Stimulated activated CD4-positive, alpha-beta T cell treated with anti-CD3 and anti-CD28 coated beads, Interleukin-2, amount 100 ng/mL, for 4 hours (primary cell): Measurements from ENCODE around the gene EXD3.
"Not testable (repeated sequence)": the region's sequence is repeated elsewhere in the genome, so short reads cannot be mapped to it uniquely, and the experiment has no call there.

Experiments
- DNase-seq: peaks from one replicate; pipeline ENCODE4 v3.0.0-alpha.2; 2020; ENCODE audit warnings: low read depth

The EXD3 gene

DNA sequence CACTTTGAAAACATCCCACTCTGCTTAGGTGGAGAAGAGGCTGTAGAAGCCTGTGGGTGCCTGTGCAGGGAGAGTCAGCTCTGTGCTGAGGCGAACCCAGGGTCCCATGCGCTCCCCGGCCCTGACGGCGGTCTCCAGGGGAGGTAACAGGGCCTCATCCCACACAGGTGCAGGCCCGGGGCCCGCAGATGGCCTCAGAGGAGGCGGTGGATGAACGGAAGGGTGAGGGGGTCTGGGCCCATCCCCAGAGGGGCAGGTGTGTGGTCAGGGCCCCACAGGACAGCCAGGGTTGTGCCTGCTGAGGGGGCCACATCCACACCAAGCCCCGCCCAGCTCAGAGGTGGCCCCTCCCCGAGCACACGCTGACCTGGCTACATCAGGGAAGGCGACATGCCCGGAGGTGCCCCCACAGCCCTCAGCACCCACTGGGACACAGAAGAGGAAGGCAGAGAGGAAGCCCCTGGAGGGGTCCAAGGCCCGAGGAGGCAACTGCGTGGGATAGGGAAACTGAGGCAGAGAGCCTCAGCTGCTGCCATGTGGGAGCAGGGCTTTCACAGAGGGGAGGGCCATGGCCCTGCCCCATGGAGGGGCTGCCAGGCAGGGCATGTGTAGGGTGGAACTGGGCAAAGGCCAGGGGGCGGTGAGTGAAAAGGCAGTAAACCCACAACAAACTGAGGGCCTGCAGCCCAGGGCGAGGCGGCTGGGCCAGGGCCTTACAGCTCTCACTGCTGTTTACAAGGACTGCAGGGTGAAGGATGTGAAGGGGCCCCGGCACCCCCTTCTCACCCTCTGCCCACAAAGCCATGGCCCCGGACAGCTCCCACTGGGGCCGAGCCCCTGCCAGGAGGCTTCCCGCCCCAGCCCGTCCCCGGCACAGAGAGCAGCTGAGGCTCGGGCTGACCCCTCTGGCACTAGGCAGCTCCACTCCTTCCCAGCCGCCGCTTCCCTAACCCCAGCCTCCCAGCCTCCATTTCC is 29.5 kb downstream of the EXD3 start:
- DNase-seq = no peak

DNA sequence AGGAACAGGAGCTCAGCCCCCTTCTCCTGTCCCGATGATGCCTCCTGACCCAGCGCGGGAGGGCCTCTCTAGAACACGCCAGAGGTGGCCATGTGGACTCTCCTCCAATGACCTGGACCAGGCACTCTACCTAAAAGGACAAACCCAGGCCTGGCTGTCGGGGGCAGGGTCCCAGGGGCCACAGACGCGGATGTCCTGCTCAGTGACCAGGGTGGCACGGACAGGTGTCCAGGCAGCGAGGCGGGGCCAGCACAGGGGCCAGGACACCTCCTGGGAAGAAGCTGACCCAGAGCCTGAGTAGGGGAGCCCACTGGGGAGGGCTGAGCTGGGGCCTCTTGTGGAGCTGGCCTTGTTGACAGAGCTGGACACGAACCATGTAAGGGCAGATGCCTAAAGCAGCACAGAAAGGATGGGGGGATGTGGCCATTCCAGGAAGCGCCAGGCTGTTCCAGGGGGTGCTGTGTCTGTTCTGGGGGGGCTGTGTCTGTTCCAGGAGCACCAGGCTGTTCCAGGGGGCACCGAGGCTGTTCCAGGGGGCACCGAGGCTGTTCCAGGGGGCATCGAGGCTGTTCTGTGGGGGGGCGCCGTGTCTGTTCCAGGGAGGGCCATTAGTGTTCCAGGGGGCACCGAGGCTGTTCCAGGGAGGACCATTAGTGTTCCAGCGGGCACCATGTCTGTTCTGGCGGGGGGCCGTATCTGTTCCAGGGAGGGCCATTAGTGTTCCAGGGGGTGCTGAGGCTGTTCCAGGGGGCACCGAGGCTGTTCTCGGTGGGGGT is 30.5 kb downstream of the EXD3 start:
- no peak for DNase-seq

DNA sequence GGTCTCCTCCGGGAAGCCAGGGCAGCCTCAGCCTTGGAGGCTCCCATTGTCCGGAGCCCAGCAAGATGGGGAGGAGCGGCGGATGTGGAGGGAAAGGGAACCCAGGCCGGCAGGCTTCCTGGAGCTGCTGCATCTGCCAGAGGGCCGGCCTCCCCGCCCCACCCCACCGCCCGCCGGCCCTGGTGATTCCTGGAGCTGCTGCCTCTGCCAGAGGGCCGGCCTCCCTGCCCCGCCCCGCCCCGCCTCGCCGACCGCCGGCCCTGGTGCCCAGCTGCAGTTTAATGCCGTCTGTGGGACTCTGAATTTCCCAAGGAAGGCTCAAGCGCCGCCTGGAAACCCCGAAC is 31.6 kb downstream of the EXD3 start:
- no peak for DNase-seq

DNA sequence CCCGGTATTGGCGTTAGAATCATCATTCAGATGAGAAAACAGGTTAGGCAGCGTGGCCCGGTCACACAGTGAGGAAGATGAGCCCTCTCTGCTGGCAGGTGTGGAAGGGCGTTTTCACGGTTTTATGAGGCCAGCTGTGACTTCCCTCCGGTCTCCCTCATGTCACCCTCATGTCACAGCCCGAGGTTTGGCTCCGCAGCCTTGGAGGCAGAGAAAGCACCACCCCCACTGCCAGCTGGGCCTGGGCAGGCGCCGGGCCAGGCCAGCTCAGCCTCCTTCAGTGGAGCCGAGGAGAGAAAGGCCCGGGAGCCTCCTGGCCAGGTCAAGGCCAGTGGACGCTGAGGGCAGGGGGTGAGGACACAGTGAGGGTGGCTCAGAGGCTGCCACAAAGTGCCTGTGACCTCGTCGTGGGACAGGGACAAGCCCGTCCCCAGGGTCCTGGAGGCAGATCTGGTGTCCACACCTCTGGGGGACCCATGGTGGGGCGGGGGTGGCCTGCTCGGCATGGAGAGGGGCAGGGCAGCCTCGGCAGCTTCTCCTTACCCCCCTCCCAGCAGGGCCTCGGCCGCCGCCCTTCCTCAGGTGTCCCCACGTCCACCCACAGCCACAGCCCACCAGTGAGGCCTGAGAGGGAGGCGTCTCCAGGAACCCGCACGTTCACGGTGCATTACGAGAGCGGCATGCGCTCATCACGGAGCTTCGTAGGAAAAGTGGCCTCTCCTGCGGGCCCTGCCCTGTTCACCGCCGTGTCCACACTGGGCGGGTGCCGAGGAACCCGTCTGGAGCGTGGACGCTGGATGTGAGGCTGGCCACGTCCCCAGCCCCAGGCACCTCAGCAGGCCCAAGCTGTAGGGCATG is 32.2 kb downstream of the EXD3 start:
- no peak for DNase-seq

DNA sequence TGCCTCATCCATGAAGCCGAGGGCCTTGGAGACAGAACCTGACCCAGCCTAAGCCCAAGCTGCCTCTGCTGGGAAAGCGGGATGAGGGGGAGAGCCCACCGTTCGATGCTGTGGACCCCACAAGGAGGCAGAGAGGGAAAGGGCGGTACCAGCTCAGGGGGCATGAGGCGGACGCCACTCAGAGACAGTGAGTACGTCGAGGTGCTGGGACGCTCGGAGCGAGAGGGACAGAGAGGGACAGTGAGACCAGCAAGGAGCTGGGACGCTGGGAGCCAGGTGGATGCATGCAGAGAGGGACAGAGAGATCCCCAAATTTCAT is 33.6 kb downstream of the EXD3 start:
- DNase-seq = no peak

DNA sequence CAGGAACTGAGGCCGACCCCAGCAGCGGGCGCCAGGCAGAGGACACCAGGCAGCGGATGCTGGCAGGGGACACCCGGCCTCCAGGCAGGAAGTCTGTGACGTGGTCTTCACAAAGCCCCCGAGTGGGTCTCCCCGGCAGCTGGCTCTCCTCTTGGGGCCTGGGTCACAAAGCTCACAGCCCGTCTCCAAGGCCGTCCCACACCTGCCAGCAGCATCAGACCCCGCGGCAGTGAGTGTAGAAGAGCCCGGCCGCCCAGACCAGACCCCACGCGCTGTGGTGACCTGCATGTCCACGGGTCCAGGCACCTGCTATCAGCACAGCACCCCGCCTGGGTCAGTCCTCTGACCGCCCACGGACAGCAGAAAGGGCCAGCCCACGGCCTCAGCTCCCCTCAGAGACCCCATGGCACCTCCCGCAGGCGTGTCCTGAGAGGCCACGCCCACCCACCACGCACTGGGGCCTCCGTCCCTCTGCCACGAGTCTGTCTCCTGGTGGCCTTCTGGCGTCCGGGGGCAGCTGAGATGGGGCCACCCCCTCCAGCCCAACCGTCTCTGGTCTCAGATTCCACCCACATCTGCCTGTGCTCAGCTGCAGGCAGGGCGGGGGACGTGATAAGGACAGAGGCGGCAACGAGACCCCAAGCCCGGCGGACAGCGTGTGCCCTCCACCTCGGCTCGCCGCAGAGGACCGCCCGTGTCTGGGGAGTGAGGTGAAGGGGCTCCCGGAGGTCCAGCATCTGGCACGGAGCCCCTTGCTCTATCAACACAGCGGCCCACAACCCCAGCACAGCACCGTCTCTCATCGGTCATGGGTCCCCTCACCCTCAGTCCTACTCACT is 34.2 kb downstream of the EXD3 start:
- no peak for DNase-seq

DNA sequence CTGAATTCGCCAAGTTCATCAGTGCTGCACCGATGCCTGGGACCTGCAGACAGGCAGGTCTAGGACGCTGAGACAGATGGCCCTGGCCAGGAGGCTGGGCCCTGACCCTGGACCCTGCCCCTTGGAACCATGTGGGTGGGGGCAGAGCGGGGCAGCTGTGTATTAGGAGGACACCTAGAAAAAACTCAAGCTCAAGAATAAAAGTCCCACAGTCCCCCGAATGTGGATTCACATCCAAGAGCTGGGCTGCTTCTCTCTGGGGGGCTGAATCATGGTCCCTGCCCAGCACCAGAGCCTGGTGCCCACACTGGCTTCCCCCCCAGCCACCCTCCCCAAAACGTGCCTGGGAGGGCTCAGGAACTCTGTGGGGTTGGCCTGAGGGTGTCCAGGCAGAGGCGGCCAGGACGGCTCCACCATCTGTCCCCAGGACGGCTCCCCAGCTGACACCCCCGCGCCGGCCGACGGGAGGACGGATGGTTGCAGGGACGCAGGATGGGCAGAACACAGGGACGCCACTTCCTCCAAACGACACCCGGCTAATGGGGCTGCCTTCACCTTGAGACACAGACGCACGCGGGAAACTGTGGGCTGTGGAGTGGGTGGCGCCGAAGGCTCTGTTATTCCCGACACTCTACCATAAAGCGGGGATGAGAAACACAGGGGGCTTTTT is 34.9 kb downstream of the EXD3 start:
- DNase-seq = no peak

DNA sequence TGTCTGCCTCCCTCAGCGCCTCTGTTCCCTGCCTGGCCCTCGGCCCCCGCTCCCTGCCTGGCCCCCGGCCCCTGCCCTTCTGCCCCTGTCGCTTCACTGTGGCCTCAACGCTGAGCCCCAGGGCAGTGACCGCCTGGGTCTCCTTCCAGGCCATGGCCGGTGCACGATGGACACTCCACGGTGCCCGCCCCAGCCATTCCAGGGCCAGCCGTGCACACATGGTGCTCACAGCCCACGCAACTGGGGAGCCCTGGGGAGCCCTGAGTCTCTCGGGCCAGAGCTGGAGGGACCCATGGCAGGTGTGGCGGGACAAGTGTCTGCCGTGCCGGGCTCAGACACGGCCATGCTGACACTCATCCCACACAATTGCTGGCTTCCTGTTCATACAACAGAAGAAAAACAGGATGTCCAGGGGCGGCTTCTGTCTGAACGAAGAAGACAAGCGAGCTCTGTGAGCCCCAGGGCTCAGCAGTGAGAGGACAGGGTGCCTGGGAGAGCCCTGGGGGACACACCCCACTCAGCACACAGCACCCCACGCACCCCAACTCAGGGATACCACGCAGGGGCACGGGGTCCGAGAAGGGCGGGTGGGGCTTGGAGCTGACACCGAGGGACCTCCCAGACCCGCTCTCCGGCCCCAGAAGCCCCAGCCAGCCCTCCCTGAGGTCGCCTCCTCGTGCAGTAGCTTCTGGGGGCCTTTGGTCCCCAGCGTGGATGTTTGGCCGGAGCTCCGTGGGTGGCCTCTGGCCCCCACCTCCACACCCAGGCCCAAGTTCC is 35.7 kb downstream of the EXD3 start:
- peak; percentile 10 for DNase-seq

DNA sequence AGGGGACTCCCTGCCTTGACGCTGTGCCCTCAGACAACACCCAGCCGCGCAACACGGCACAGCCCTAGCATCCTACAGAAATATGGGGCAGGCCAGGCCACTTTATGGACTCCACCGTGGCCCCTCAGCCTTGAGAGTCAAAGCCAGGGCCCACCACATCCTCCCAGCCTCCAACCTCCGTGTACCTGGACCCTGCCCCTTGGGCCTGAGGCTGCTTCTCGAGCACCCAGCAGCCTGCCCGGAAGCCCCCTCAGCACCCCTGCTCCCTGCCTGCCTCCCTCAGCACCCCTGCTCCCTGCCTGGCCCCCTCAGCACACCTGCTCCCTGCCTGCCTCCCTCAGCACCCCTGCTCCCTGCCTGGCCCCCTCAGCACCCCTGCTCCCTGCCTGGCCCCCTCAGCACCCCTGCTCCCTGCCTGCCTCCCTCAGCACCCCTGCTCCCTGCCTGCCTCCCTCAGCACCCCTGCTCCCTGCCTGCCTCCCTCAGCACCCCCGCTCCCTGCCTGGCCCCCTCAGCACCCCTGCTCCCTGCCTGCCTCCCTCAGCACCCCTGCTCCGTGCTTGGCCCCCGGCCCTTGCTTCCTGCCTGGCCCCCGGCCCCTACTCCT is 36.4 kb downstream of the EXD3 start:
- not testable (repeated sequence) for DNase-seq

DNA sequence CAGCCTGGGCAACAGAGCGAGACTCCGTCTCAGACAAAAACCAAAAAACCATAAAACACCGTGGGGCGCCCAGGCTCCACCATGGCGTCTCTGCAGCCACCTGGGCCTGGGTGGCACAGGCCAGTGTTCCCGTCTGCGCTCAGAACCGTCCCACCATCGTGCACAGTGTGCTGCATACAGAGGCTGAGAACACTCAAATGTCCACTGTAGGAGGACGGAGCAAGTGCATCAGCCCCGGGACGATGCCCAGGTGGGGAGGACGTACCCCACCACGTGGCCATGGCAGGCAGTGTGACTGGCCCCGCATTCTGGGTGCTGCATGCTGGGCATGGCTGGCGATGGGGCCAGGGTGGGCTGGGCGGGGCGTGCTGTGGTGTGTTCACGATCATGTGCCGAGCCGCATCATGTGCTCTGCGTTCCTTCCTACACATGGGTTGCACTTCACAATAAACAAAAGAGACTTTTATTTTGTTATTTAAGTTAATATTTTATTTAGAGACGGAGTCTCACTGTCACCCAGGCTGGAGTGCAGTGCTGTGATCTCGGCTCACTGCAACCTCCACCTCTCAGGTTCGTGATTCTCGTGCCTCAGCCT is 37.8 kb downstream of the EXD3 start:
- no peak for DNase-seq

DNA sequence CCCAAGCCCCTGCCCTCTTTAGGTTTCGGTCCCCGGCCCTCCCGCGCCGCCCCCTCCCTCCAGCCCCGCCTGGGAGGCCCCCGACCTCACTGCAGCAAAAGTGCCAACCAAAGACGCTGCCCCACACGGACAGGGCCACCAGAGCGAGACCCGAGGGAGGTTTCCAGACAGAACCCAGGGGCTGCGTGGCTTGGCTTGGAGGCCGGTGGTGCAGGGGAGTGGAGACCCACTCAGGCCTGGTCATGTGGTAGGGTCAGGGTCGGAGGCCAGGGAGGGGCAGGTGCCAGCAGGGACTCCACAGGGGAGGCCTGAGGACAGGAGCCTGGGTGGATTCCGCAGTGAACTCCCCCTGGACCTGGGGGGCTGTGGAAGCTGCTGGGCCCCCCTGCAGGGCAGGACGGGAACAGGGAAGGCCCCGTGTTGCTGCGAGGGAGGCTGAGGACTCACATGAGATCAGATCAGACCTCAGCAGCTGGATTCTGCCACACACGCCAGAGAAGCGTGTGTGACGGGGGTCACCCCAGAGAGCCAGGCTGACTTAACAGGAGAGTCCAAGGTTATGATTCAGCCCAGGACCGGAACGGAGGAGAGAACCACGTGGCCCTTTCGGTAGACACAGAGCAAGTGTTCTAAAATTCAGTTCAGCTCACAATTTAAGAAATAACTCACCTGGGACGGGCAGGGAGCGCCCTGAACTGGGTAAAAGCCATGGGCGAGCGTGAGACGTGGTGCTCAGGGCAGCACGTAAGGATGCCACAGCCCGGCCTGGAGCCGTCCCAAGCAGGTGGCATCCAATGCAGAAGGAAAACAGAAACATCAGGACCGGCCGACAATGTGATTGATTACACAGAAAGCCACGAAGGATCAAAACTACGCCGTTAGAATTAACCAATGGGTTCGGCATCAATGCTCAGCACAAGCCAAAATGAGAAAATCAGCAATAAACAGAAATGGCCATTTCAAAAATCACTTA is 38.9 kb downstream of the EXD3 start:
- no peak for DNase-seq

DNA sequence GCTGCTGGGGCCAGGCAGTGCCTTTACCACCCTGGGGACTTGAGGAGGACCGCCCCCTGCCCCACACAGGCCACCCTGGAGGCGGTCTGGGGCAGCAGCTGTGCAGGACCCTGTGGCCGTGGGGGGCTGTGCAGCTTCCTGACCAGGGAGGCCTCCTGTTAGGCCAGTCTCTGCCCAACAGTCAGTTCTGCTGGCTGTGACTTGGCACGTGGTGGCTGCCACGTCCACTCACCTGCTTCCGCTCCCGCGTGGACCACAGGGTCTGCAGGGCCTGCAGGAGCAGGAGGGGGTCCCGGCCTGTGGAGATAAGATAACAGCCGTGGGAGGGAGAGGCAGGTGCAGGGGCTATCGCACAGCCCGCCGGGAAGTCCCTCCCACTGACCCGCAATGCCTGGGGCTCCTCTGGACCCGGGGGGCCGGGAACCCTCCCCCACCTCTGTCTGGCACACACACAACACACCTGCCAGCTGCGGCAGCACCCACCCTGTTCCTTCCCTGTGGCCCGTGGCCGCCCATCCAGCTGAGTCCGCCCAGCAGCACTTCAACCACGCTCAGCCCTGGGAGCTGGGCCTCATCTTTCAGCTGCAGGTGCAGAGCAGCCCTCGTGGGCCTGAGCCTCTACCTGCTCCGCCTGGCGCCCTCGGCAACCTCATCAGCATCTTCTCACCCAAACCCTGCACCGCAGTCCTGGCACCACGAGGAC is 39.7 kb downstream of the EXD3 start:
- DNase-seq = no peak

DNA sequence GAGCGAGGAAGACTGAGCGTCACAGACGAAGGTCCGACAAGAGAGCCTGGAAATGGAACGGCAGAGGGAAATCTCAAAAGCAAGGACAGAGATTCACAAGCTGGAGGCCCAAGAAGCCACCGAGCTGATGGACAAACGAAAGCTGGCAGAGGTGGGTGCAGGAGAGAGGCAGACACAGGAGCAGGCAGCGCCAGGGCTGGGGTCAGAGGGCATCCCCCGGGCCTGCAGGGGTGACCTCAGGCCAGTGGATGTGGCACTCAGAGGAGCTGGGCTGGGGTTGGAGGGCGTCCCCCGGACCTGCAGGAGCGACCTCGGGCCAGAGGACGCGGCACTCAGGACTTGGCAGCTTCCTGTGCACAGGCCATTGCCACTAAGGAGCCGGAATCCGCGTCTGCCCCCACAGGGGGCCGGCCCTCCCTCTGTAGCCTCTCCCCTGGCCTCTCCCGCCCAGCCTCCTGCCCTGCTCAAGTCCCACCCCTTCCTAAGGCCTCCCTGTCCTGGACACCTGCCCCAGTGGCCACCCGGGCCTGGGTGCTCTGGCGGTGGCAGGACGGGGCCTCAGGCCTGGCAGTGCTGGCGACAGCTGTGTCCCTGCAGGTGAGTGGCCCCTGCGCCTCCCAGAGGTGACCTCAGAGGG is 40.4 kb downstream of the EXD3 start:
- DNase-seq = no peak

DNA sequence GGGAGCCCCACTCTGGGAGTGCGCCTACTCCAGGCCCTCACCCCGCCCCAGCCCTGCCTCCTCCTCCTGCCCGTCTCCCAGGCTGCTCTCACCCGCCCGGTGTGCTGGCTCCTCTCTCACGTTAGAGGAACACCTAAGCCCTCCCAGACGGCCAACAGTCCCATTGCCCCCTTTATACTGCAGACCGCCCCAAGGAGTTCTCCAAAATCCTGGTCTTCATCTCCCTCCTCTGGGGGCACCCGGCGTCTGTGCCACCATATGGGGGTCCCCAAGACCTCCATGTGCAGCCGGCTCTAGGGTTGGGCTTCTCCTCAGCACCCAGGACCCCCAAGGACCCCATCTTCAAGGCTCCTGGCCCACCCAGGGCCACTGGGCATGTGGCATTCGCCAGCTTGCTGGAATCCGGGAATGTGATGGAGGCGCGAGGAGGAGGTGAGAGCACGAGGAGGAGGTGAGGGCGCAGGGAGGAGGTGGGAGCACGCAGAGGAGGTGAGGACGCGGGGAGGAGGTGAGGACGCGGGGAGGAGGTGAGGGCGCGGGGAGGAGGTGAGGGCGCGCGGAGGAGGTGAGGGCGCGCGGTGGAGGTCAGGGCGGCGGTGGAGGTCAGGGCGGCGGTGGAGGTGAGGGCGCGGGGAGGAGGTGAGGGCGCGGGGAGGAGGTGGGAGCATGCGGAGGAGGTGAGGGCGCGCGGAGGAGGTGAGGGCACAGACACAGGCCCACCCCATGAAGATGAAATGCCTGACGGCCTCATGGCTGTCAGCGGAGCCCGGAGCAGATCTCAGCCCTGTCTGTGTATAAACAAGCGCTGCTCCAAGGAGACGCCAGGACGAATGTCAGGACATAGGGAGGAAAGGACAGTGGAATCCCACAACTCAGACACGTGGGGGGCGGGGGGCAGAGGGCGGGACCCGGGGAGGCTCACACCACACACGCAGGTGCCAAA is 41.2 kb downstream of the EXD3 start:
- DNase-seq = no peak

DNA sequence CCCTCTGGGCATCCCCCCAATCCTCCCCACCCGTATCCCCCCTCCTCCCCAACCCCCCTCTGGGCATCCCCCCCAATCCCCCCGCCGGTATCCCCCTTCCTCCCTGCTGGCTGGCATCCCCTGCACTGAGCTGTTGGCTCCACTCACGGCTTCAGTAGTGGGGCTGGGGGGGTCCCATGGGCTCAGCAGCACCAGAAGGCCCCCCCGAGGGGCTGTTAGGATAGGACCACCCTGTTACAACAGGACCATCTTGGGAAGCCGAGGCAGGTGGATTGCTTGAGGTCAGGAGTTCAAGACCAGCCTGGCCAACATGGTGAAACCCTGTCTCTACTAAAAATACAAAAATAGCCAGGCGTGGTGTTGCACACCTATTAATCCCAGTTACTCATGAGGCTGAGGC is 42.4 kb downstream of the EXD3 start:
- DNase-seq = no peak

DNA sequence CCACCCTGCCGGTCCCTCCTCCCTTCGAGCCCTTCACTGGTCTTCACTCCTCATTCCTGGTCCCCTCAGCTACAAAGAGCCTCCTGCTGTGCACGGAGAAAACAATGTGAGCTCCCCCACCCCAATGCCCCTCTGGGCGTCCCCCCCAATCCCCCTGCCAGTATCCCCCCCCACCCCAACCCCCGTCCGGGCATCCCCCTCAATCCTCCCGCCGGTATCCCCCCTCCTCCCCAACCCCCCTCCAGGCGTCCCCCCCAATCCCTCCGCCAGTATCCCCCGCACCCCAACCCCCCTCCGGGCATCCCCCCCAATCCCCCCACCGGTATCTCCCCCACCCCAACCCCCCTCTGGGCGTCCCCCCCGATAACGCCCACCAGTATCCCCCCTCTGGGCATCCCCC is 42.8 kb downstream of the EXD3 start:
- no peak for DNase-seq
